Measurements from ENCODE around the gene IL36RN. TPM values are rescaled to one million over a fixed set of nuclear protein-coding genes. Genes with fewer than 3 reads are reported as not detected.

IL36RN gene
- total and polyA plus RNA-seq, 2 of the 13 experiments (the other 11 are each of a cell fraction or from before 2014, with no cell fraction given) = not detected

- TF ChIP-seq ZBTB4 (CRISPR knock-in tag; IDR thresholded peaks at IDR 0.05; ENCODE audit: borderline replicate concordance) (no peak), ZBTB40 (IDR thresholded peaks at IDR 0.05) (no peak), ZBTB40 (CRISPR knock-in tag; IDR thresholded peaks at IDR 0.05) (no peak), SIX1 (CRISPR knock-in tag; IDR thresholded peaks at IDR 0.05; ENCODE audit: borderline replicate concordance) (no peak), SRSF1 (optimal IDR thresholded peaks at IDR 0.05; ENCODE audit: low read depth, low read length) (no peak), HMGXB3 (CRISPR knock-in tag; IDR thresholded peaks at IDR 0.05; ENCODE audit: borderline replicate concordance) (no peak), JUND (CRISPR knock-in tag; IDR thresholded peaks at IDR 0.05) (no peak), CCAR2 (optimal IDR thresholded peaks at IDR 0.05; ENCODE audit: low read depth, low read length) (no peak), NFKB2 (CRISPR knock-in tag; IDR thresholded peaks at IDR 0.05; ENCODE audit: borderline replicate concordance) (no peak)
Observed at GRCh38 chr2:113084249-113085000, 25.4 kb downstream of the IL36RN start (continued).

Measured in HepG2 (cell line).